Measurements from ENCODE around the gene SBK1.
"Not testable (repeated sequence)": the region's sequence is repeated elsewhere in the genome, so short reads cannot be mapped to it uniquely, and the experiment has no call there.

Gene SBK1

DNA sequence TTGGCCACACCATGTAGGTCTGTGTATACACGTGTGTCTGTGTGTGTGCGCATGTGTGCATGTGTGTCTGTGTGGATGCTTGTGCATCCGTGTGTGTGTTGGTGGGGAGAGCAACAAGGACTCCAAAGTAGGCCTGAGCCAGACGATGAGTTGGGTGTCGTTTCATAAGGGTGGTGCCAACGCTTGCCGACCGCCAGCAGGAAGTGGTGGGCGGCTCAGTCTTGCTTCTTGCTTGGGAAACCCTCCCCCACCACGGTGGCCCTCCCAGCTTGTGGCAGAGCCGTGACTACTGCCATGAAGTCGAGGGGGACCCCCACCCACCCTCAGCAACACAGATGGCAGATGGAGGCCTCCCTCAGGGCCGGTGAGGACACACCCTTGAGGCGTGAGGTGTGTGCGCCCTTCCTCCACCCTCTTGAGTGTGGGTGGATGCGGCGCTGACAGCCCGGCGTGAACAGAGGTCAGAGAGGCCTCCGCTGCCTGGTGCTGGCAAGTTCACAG lies 17.5 kb downstream of the SBK1 start:
- no peak for DNase-seq

DNA sequence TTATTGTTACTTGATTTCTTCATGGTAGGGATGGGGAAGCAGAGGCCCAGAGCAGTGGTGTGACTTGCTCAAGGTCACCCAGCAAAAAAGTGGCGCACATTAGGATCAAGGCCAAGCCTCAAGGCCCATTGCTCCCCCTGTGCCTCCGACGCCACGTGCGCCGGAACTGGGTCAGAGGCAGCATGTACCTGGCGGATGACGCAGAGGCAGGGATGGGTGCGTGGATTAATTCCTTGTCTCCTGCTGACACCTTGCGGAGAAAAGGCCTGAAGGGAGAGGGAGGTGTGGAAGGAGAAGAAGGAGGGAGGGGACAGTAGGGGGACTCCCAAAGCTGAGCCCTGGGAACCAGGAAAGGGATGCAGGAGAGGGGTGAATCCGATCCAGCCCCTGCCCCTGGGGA lies 18.5 kb downstream of the SBK1 start:
- no peak for DNase-seq

- no peak for DNase-seq
Measured at GRCh38 chr16:28311413-28311812, 19.1 kb downstream of the SBK1 start.

DNA sequence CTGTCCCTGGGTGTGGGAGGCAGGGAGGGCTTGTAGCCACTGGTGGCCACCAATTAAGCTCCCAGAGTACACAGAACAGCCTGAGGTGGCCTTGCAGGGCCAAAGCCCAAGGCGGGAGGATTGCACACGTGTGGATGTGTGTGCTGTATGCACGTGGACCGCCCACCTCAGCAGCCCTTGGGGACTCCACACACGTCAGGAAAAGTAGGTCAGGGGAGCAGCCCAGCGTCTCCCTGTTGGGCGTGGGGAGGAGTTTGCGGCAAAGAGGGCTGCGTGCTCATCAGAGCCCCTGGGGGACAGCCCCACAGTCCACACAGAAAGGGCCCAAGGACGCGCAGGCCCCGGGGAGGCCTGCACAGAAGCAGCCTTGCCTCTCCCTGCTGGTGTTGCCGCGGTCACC lies 19.6 kb downstream of the SBK1 start:
- DNase-seq, result no peak

GRCh38 chr16:28312327-28312726 lies 20.0 kb downstream of the SBK1 start:
- DNase-seq, result no peak

DNA sequence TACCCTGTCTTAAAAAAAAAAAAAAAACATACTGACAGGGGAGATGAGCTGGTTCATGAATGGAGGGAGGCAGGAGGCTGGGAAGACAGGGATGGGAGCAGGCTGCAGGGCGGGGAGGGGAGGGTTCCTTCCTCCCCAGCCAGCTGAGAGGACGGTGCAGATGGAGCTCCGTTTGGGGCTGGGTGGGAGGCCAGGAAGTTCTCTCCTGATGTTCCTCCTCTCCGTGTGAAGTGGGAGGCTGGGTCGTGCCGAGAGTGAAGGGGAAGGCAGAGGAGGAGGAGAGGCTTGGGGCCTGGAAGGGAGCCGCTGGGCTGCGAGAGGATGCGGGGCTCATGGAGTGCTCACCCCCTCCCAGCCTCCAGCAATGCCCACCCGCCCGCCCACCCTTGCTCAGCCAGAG lies 21.3 kb downstream of the SBK1 start:
- no peak for DNase-seq

DNA sequence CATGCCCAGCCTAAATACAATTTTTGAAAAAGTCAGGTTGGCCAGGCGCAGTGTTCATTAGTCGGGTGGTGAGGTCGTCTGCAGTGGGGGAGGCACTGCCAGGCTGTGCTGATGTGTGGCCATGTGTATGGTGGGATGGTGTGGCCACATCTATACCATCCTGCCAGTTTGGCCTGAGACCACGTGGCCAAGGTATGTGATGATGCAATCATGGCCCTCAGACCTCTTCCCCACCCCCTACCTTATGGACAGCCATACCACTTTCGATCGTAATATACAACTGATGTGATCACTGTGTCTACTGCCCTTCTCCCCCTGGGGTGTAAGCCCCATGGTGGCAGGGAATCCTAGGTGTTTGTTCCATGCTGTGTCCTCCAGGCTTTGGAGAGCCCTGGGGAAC lies 23.7 kb downstream of the SBK1 start:
- DNase-seq, result no peak

- no peak for DNase-seq
Measured at GRCh38 chr16:28317040-28317880, 24.9 kb downstream of the SBK1 start.

DNA sequence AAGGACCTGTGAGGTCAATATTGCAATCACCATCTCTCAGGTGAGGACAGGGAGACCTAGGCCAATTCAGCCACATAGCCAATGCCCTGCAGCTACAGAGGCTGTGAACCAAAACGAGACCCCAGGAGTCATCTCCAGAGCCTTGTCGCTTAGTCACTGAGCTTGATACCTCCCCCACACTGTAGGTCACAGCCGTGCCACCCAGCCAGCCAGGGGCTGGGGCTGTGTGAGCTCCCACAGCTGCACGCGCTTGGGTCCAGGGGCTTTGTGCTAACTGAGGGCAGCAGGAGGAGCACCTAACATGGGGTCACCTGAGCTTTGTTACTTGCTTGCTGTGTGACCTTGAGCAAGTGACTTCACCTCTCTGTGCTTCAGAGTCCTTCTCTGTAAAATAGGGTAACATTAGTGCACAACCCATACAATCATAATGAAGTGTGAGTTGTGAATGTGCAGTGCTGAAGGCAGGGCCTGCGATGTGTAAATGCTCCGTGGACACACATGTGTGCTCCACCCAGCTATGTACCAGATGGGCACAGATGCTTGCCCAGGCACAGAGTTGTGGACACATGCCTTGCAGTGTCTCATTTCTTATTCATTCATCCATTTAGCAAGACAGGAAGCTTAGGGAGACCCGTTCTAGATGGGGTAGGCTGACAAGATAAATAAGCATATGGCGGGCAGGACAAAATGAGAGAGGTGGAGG lies 25.9 kb downstream of the SBK1 start:
- no peak for DNase-seq

- no peak for DNase-seq
Measured at GRCh38 chr16:28319476-28320022, 27.2 kb downstream of the SBK1 start.

- DNase-seq, result no peak
Measured at GRCh38 chr16:28320023-28320561, 27.8 kb downstream of the SBK1 start.

GRCh38 chr16:28320741-28321140 lies 28.4 kb downstream of the SBK1 start:
- DNase-seq, result no peak

DNA sequence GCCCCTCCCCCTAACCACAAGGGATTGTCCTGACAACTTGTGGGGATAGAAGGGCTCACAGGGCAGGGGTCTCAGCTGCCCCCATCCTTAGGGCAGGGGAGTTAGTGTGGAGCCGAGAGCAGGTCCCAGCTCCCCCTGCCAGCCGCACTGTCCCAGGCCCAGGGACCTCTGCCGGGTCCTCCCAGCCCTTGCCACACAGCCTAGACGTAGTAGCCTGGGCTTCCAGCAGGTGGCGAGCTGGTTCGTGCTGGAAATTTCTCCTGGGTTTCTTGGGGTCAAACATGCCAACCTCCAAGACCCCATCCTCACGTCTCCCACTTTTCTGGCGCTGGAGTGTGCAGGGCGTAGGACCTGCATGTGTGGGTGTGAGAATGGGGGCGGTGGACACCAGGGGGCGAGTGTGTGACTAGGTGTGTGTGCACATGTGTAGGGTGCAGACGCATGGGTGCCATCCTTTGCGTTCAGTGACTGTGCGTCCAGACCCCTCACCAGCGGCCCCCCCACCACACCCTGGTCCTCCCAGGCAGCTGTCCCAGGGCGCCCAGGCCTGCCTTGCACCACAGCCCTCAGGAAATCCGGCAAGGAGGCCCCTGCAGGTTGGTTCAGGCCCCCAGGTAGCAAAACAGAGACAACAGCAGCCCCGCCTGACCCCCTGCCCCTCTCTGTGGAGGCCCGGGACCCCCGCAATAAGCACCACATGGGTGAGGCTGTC lies 29.5 kb downstream of the SBK1 start:
- no peak for DNase-seq

GRCh38 chr16:28324235-28324886 lies 32.0 kb downstream of the SBK1 start:
- peak; percentile 17 for DNase-seq

GRCh38 chr16:28324887-28325279 lies 32.6 kb downstream of the SBK1 start:
- DNase-seq, result no peak

DNA sequence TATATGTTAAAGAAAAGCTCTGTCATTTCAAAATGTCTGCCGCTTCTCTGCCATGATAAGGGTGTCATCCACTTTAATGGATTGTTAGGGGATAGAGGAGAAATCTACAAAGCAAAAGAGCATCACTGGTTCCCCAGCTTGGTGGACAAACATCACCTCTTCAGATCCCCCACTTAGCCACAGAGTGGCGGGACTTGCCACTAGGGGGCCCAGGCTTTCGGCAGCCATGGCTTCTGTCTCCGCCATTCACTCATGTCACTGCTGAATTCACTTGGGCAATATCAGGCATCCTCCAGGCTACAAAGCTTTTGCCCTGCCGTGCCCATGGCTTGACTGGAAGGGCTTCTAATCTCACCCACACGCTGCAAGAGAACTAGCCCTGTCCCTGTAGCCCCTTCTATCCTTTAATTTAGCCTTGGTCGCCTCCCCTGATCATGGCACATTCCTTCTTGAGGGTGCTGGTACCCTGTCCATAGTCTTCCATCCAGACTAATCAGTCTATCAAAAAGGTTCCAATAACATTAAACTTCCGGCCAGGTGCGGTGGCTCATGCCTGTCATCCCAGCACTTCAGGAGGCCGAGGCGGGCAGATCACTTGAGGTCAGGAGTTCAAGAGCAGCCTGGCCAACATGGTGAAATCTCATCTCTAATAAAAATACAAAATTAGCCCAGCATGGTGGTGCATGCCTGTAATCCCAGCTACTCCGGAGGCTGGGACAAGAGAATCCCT lies 34.7 kb downstream of the SBK1 start:
- no peak for DNase-seq

- DNase-seq, result not testable (repeated sequence)
Measured at GRCh38 chr16:28330232-28330631, 37.9 kb downstream of the SBK1 start.

DNA sequence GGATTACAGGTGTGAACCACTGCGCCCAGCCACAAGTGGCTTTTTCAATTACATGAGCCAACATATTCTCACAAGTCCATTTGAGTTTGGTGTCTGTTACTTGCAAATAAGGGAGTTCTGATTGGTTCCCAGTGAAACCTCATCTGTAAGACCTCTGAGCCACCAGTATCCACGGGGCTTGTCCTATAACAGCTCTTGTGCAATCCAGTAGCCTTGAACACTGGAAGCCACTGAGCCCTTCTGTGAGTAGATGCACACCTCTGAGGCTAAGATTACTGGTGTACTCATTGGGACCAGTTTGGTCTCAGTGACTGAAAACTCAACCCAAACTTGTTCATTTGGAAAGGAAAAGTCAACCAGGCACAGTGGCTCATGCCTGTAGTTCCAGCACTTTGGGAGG lies 38.7 kb downstream of the SBK1 start:
- not testable (repeated sequence) for DNase-seq

GRCh38 chr16:28332632-28333031 lies 40.3 kb downstream of the SBK1 start:
- DNase-seq, result not testable (repeated sequence)

- DNase-seq, result not testable (repeated sequence)
Measured at GRCh38 chr16:28335678-28336077, 43.4 kb downstream of the SBK1 start.

DNA sequence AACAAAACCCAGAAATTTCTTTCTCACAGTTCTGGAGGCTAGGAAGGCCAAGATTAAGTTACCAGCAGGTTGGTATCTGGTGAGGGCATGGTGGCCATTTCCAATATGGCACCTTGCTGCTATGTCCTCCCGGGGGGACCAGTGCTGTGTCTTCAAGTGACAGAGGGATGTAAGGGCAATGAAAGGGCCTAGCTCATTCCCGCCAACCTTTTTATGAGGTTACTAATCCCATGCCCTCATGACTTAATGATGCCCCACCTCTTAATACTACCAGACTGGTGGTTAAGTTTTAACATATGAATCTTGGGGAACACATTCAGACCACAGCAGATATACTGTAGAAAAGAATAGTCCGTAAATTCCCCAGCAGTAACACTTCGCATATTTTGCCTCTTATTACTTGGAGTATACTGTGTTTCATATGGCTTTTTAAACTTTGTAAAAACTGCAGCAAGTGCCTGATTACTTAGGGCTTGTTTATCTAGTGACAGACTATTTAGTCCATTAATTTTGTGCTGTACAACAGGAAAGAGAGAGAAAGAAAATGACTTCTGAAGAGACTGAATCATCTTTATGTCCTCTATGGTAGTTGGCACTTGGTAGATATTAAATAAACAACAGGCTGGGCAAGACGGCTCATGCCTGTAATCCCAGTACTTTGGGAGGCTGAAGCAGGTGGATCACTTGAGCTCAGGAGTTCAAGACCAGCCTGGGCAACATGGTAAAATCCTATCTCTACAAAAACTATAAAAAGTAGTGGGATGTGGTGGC lies 44.8 kb downstream of the SBK1 start:
- DNase-seq, result not testable (repeated sequence)

All from NCI-H748 treated with DMSO at 0.1 percent for 48 hours (cell line).